ENCODE results near the gene GLB1L3.

GLB1L3 gene

GRCh38 chr11:134293119-134294113, 17.2 kb downstream of the GLB1L3 start:
- no peak for TF ChIP-seq CTCF (conservative IDR thresholded peaks at IDR 0.05; ENCODE audit: low read depth, low read length)
- H3K4me3 ChIP-seq (ENCODE audit: low read length): no peak overlapping the region
- no peak for DNase-seq (ENCODE audit: low read depth)

GRCh38 chr11:134294664-134295063, 18.5 kb downstream of the GLB1L3 start:
- H3K4me3 ChIP-seq (ENCODE audit: low read length): no peak overlapping the region
- no peak for DNase-seq (ENCODE audit: low read depth)
- no peak for TF ChIP-seq CTCF (conservative IDR thresholded peaks at IDR 0.05; ENCODE audit: low read depth, low read length)

- no peak overlapping the region for H3K4me3 ChIP-seq (ENCODE audit: low read length)
- DNase-seq (ENCODE audit: low read depth): no peak
- TF ChIP-seq CTCF (conservative IDR thresholded peaks at IDR 0.05; ENCODE audit: low read depth, low read length): no peak
Observed at GRCh38 chr11:134312223-134312622, 36.0 kb downstream of the GLB1L3 start.

GRCh38 chr11:134312807-134313206, 36.6 kb downstream of the GLB1L3 start:
- H3K4me3 ChIP-seq (ENCODE audit: low read length): no peak overlapping the region
- TF ChIP-seq CTCF (conservative IDR thresholded peaks at IDR 0.05; ENCODE audit: low read depth, low read length): no peak
- DNase-seq (ENCODE audit: low read depth): no peak

GRCh38 chr11:134313379-134313778, 37.2 kb downstream of the GLB1L3 start:
- TF ChIP-seq CTCF (conservative IDR thresholded peaks at IDR 0.05; ENCODE audit: low read depth, low read length): no peak
- DNase-seq (ENCODE audit: low read depth): no peak

GRCh38 chr11:134313821-134314607, 37.8 kb downstream of the GLB1L3 start:
- no peak overlapping the region for H3K4me3 ChIP-seq (ENCODE audit: low read length)
- no peak for DNase-seq (ENCODE audit: low read depth)
- TF ChIP-seq CTCF (conservative IDR thresholded peaks at IDR 0.05; ENCODE audit: low read depth, low read length): no peak

More at GRCh38 chr11:134313379-134313778, 37.2 kb downstream of the GLB1L3 start:
- no peak overlapping the region for H3K4me3 ChIP-seq (ENCODE audit: low read length)
